GM19397 (cell line): ENCODE results near the gene CCNB1.
A peak's percentile ranks its signal among the peaks of the same experiment; 100 is the strongest.
"Not testable (repeated sequence)": the region's sequence is repeated elsewhere in the genome, so short reads cannot be mapped to it uniquely, and the experiment has no call there.

Source experiments
- ATAC-seq: cut with Tn5 transposase; IDR thresholded peaks from one replicate; pipeline ENCODE4 v1.9.1; 2021; ENCODE audit warnings: mild to moderate bottlenecking, moderate library complexity; ENCODE audit not compliant: unreplicated experiment

The CCNB1 gene

GRCh38 chr5:69181659-69182293, 14.8 kb downstream of the CCNB1 start:
- ATAC-seq: not testable (repeated sequence)

- ATAC-seq: no peak
These were observed 17.7 kb downstream of the CCNB1 start for GRCh38 chr5:69184621-69185020.

GRCh38 chr5:69187342-69187741, 20.4 kb downstream of the CCNB1 start:
- ATAC-seq: no peak

GRCh38 chr5:69188811-69189161, 21.8 kb downstream of the CCNB1 start:
- no peak for ATAC-seq

- peak; percentile 92 for ATAC-seq
These were observed 22.5 kb downstream of the CCNB1 start, which contains the start of gene CENPH for GRCh38 chr5:69189162-69190086. TSS of gene CENPH (plus strand) at chr5:69189583. CDS start at chr5:69189635, 52 bp downstream.

GRCh38 chr5:69202497-69202896, 35.5 kb downstream of the CCNB1 start:
- ATAC-seq: no peak

GRCh38 chr5:69206528-69207190, 39.7 kb downstream of the CCNB1 start:
- ATAC-seq: no peak

- ATAC-seq: no peak
These were observed 42.7 kb downstream of the CCNB1 start for GRCh38 chr5:69209602-69210001.

- no peak for ATAC-seq
These were observed 44.2 kb downstream of the CCNB1 start for GRCh38 chr5:69211200-69211599.

- ATAC-seq: no peak
These were observed 45.1 kb downstream of the CCNB1 start for GRCh38 chr5:69212022-69212421.

- ATAC-seq: no peak
These were observed 46.7 kb downstream of the CCNB1 start for GRCh38 chr5:69213513-69214215.

GRCh38 chr5:69217151-69217511, 50.2 kb downstream of the CCNB1 start:
- ATAC-seq: no peak

GRCh38 chr5:69217548-69218526, 50.9 kb downstream of the CCNB1 start:
- ATAC-seq: peak; percentile 94

GRCh38 chr5:69219939-69220338, 53.0 kb downstream of the CCNB1 start:
- no peak for ATAC-seq

- ATAC-seq: not testable (repeated sequence)
These were observed 53.4 kb downstream of the CCNB1 start for GRCh38 chr5:69220371-69220770.

- not testable (repeated sequence) for ATAC-seq
These were observed 53.9 kb downstream of the CCNB1 start for GRCh38 chr5:69220833-69221232.

GRCh38 chr5:69224520-69224919, 57.6 kb downstream of the CCNB1 start:
- no peak for ATAC-seq

GRCh38 chr5:69225860-69226259, 58.9 kb downstream of the CCNB1 start:
- no peak for ATAC-seq
